ENCODE measurements around the gene ENKUR. TPM values are rescaled to one million over a fixed set of nuclear protein-coding genes. Genes with fewer than 3 reads are reported as not detected.

Gene ENKUR
- total and polyA plus RNA-seq, 10 of the 15 experiments (the other 5 are each of a cell fraction or from before 2014, with no cell fraction given) = 0.01 to 0.19 (median 0.11) TPM; not detected in 6

GRCh38 chr10:24968349-24968748 lies 47.6 kb downstream of the ENKUR start:
- no peak overlapping the region for H3K4me2 ChIP-seq (ENCODE audit: control insufficient read depth, insufficient read depth)
- FAIRE-seq (no peak), ATAC-seq (no peak), DNase-seq (ENCODE audit: low read depth, low spot score) (no peak)
- ChIA-PET POLR2A (no interaction called here), CTCF (no interaction called here), SMC1A (ENCODE audit: uncharacterized antibody, unreplicated experiment) (no interaction called here), RAD21 (ENCODE audit: unreplicated experiment) (no interaction called here)
- H3K27me3 ChIP-seq (replicated peaks in 1 of 2; ENCODE audit: control insufficient read depth in 2 of 2, insufficient read depth in 2 of 2, low read length in 1 of 2) = no peaks in the 10 kb centered on the region; a peak in 1 of 4 replicates
- no peaks in the 10 kb centered on the region for H3K79me2 ChIP-seq (ENCODE audit: control insufficient read depth, insufficient read depth, low read length)
- no peak overlapping the region for H3K27ac ChIP-seq (ENCODE audit: control insufficient read depth, insufficient read depth)
- intact Hi-C loops (cut with micrococcal nuclease; ENCODE audit: unreplicated experiment) = no loop called here
- H3K4me1 ChIP-seq (ENCODE audit: control insufficient read depth, insufficient read depth, low read length) = no peaks in the 10 kb centered on the region
- in situ Hi-C loops (cut with MboI) = no loop called here
- no peak overlapping the region for H3K9ac ChIP-seq (ENCODE audit: control insufficient read depth, insufficient read depth, low read length)
- no peak overlapping the region for H3K4me3 ChIP-seq
- TF ChIP-seq ESRRA (IDR thresholded peaks at IDR 0.05; ENCODE audit: low read length) (no peak), CHD1 (IDR thresholded peaks at IDR 0.05; ENCODE audit: low read depth, low read length) (no peak), ASH2L (IDR thresholded peaks at IDR 0.05; ENCODE audit: borderline replicate concordance, low read depth) (no peak), SMC3 (IDR thresholded peaks at IDR 0.05; ENCODE audit: borderline replicate concordance, low read length) (no peak), ZNF384 (IDR thresholded peaks at IDR 0.05; ENCODE audit: borderline replicate concordance, low read depth, low read length) (no peak), MEF2B (IDR thresholded peaks at IDR 0.05; ENCODE audit: partially characterized antibody, poor library complexity, severe bottlenecking) (no peak), CEBPZ (IDR thresholded peaks at IDR 0.05; ENCODE audit: low read depth, low read length) (no peak), MXI1 (IDR thresholded peaks at IDR 0.05; ENCODE audit: low read depth, low read length) (no peak), WRNIP1 (IDR thresholded peaks at IDR 0.05; ENCODE audit: borderline replicate concordance, low read depth, low read length) (no peak), ZSCAN29 (IDR thresholded peaks at IDR 0.05) (no peak), TBL1XR1 (IDR thresholded peaks at IDR 0.05; ENCODE audit: low read depth, low read length) (no peak), CREB1 (IDR thresholded peaks at IDR 0.05; ENCODE audit: low read depth) (no peak), RELA (IDR thresholded peaks at IDR 0.05; ENCODE audit: borderline replicate concordance, partially characterized antibody) (no peak)
- H3K36me3 ChIP-seq (ENCODE audit: control insufficient read depth in 2 of 2, insufficient read depth in 2 of 2, low read length in 1 of 2) = no peaks in the 10 kb centered on the region
- H4K20me1 ChIP-seq (ENCODE audit: control insufficient read depth, insufficient read depth) = no peaks in the 10 kb centered on the region
- no peaks in the 10 kb centered on the region for H3K9me3 ChIP-seq (replicated peaks; ENCODE audit: control insufficient read depth, insufficient read depth, low read length)
- BruUV-seq (replicated peaks) = no TSS peak
- no peak overlapping the region for H2AFZ ChIP-seq (ENCODE audit: control insufficient read depth, low read depth, low read length)
- WGBS (ENCODE audit: insufficient coverage, insufficient replicate concordance, low lambda C conversion rate, missing lambda C conversion rate) = 64% methylated on average over 7 of the region's 7 CpGs
